Fibroblast of skin of left quadriceps (primary cell): ENCODE measurements around the gene CAPZB.
"Not testable (repeated sequence)": the region's sequence is repeated elsewhere in the genome, so short reads cannot be mapped to it uniquely, and the experiment has no call there.

Experiments
- DNase-seq, 2 experiments: peaks; one replicate each; pipeline ENCODE4 v3.0.0-alpha.2; 2013; ENCODE audit warnings: low read depth in 2 of 2

The CAPZB gene

DNA sequence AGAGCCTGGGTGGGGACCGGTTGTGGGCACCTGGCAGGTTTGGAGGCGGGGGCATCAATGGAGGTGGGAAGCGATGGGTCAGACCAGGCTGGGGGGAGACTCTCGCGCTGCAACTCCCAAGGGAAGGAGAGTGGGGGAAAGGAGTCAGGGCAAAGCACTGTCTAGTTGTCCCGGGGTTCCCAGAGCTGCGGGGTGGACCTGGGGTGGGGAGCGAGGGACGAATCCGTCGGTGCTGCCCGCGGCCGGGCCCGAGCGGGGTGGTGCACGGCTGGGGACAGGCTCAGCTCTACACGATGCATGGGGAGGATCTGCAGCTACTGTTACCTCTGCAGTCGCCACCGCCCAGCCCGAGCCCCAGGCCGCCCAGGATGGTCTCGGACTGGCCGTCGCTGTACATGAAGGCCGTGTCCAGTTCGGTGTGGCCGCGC lies 173.8 kb downstream of the CAPZB start:
- DNase-seq: no peak

- DNase-seq: no peak
These were observed 174.4 kb downstream of the CAPZB start for GRCh38 chr1:19310720-19311502.

- no peak for DNase-seq
These were observed 175.3 kb downstream of the CAPZB start for GRCh38 chr1:19310061-19310460.

DNA sequence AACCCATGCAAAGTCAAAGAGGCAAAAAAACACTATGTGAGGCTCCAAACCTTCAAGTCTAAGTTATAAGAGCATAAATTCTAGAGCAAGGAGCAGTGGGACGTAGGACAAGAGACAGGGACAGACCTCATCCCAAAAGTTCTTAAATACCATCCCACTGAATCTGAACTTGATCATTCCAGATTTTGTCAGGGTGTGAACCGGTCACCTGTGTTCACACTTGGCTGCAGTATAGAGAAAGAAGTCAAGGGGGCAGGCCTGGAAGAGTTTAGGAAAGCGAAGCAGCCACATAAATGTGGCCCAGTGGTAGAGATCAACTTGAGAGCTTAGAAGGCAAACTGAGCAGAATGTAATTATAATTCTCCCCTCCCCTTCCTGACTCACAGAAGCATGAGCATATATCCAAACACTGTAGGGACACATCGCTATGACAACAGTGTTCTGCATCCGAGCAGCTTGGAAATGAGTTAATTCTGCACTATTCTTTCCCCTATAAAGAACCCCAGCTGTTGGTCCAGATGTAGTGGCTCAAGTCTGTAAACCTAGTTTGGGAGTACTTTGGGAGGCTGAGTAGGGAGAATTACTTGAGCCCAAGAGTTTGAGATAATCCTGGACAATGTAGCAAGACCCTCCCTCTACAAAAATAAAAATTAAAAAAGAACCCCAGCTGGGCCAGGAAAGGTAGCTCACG lies 176.1 kb downstream of the CAPZB start:
- peak in 1 of 2 experiments; percentile 20 for DNase-seq

GRCh38 chr1:19308509-19308907 lies 176.8 kb downstream of the CAPZB start:
- DNase-seq: no peak

- DNase-seq: no peak
These were observed 177.4 kb downstream of the CAPZB start for GRCh38 chr1:19307794-19308508.

DNA sequence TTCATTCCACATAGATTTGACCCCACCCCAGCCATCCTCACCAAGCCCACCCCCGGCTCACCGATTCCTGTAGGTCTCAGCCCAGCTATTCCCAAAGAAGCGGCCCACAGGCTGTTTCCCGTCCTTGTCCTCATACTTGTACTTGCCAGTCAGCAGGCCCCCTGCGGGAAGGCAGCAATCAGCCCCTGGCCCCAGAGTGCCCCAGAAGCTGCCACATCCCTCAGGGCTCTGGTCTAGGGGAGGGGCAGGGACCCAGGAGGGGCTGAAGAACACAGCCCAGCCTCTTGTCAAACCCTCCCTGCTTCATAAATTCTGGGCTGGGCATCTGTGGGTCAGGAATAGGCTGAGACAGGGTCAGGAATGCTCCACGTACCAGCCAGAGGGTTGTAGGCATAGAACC lies 178.4 kb downstream of the CAPZB start:
- DNase-seq: no peak

DNA sequence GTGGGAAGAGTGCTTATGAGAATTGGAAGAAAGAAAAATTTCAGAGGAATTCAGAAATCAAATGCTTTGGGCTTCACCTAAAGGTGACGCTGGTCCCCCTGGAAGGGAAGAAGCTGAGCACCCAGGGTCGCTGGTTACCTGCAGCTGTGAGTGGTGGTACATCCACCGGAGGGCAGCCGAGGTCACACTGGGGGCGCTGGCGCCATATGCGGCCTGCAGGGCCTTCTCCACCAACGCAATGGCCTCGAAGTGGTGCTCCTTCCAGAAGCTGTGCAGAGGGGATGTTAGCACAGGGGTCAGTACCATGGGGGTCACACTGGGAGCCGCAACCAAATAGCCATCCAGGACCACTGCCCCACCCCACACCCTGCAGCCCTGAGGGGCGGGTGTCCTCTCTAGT lies 179.5 kb downstream of the CAPZB start:
- DNase-seq: no peak

GRCh38 chr1:19304081-19304480 lies 181.3 kb downstream of the CAPZB start:
- DNase-seq: not testable (repeated sequence)

- DNase-seq: no peak
These were observed 185.1 kb downstream of the CAPZB start for GRCh38 chr1:19300211-19300610.

- DNase-seq: no peak
These were observed 190.7 kb downstream of the CAPZB start for GRCh38 chr1:19294638-19295037.

- no peak for DNase-seq
These were observed 196.1 kb downstream of the CAPZB start for GRCh38 chr1:19289244-19289643.
